Limb (tissue), 2 donors: Measurements from ENCODE around the gene TAF3.

Experiments used
- DNase-seq, 2 donors: peaks; one replicate each; pipeline ENCODE4 v3.0.0-alpha.2; 2016; ENCODE audit errors: extremely low spot score in 2 of 2

TAF3 gene

GRCh38 chr10:8045726-8046494 is 227.6 kb downstream of the TAF3 start:
- DNase-seq: peak in 1 of 2 donors; percentile 37

GRCh38 chr10:8047452-8048280 is 229.4 kb downstream of the TAF3 start:
- peak in 1 of 2 donors; percentile 36 for DNase-seq

GRCh38 chr10:8048281-8049008 is 230.1 kb downstream of the TAF3 start:
- DNase-seq: peak in 1 of 2 donors; percentile 40

- peak in 1 of 2 donors; percentile 55 for DNase-seq
These were observed 230.9 kb downstream of the TAF3 start for GRCh38 chr10:8049045-8049864.

- no peak for DNase-seq
These were observed 231.7 kb downstream of the TAF3 start for GRCh38 chr10:8049865-8050555.

- peak in 1 of 2 donors; percentile 73 for DNase-seq
These were observed 232.3 kb downstream of the TAF3 start for GRCh38 chr10:8050556-8051108.

GRCh38 chr10:8051109-8051821 is 233.0 kb downstream of the TAF3 start:
- peak in 1 of 2 donors; percentile 62 for DNase-seq

- peak in 1 of 2 donors; percentile 69 for DNase-seq
These were observed 233.5 kb downstream of the TAF3 start for GRCh38 chr10:8051851-8052257.

- no peak for DNase-seq
These were observed 234.1 kb downstream of the TAF3 start for GRCh38 chr10:8052341-8052955.

- DNase-seq: no peak
These were observed 234.7 kb downstream of the TAF3 start for GRCh38 chr10:8052956-8053445.

GRCh38 chr10:8053446-8054243 is 235.3 kb downstream of the TAF3 start:
- DNase-seq: peak; percentile 79 to 90

GRCh38 chr10:8054244-8054493 is 235.9 kb downstream of the TAF3 start:
- DNase-seq: peak in 1 of 2 donors; percentile 73

GRCh38 chr10:8054494-8055407 is 236.4 kb downstream of the TAF3 start, which contains the start of gene GATA3:
GATA3 (plus strand) TSS chr10:8054688; CDS start chr10:8055656, 968 bp downstream.
- peak in 1 of 2 donors; percentile 47 for DNase-seq

GRCh38 chr10:8055420-8056349 is 237.4 kb downstream of the TAF3 start:
- DNase-seq: peak in 1 of 2 donors; percentile 56

- DNase-seq: no peak
These were observed 238.1 kb downstream of the TAF3 start for GRCh38 chr10:8056378-8056777.

GRCh38 chr10:8056871-8057331 is 238.6 kb downstream of the TAF3 start:
- peak in 1 of 2 donors; percentile 42 for DNase-seq
